Astrocyte (in vitro differentiated cells and primary cell): Measurements from ENCODE around the gene EGLN2. TPM values are rescaled to one million over a fixed set of nuclear protein-coding genes. Genes with fewer than 3 reads are reported as not detected.

ENCODE experiments used
- DNase-seq: peaks from one replicate; pipeline ENCODE4 v3.0.0-alpha.2; 2010; ENCODE audit warnings: low read depth
- FAIRE-seq: peaks from 2 replicates; lab custom pipeline; 2011; peaks lifted over from hg19 to GRCh38; lab: Jason Lieb, UNC
- H2AFZ ChIP-seq: 2 replicates; pipeline ENCODE4 v1.6.0; 2012; ENCODE audit warnings: low read depth, low read length, inconsistent platforms
- H3K27ac ChIP-seq: 2 replicates; pipeline ENCODE4 v1.5.1; 2011; ENCODE audit warnings: low read depth, low read length, inconsistent platforms
- H3K27me3 ChIP-seq: 2 replicates; pipeline ENCODE4 v1.6.0; 2011; ENCODE audit warnings: low read length, inconsistent platforms; ENCODE audit not compliant: insufficient read depth
- H3K36me3 ChIP-seq: 2 replicates; pipeline ENCODE4 v1.5.1; 2011; ENCODE audit warnings: low read length, inconsistent platforms; ENCODE audit not compliant: insufficient read depth
- H3K4me1 ChIP-seq: 2 replicates; pipeline ENCODE4 v1.5.1; 2011; ENCODE audit warnings: low read length, inconsistent platforms; ENCODE audit not compliant: insufficient read depth
- H3K4me2 ChIP-seq: 2 replicates; pipeline ENCODE4 v1.6.0; 2012; ENCODE audit warnings: low read length, inconsistent platforms
- H3K4me3 ChIP-seq: 2 replicates; pipeline ENCODE4 v1.5.1; 2011; ENCODE audit warnings: low read depth, mild to moderate bottlenecking, low read length, inconsistent platforms; ENCODE audit not compliant: insufficient read depth
- H3K79me2 ChIP-seq: 2 replicates; pipeline ENCODE4 v1.6.0; 2012; ENCODE audit warnings: mild to moderate bottlenecking, low read length, inconsistent platforms; ENCODE audit not compliant: insufficient read depth
- H3K9ac ChIP-seq: 2 replicates; pipeline ENCODE4 v1.6.0; 2012; ENCODE audit warnings: mild to moderate bottlenecking, low read length, inconsistent platforms
- H3K9me3 ChIP-seq: 2 replicates; pipeline ENCODE4 v1.5.1; 2012; ENCODE audit warnings: low read depth, mild to moderate bottlenecking, low read length, inconsistent platforms; ENCODE audit not compliant: insufficient read depth
- H4K20me1 ChIP-seq: 2 replicates; pipeline ENCODE4 v1.6.0; 2012; ENCODE audit warnings: low read length, inconsistent platforms; ENCODE audit not compliant: insufficient read depth
- H3K27ac Mint-ChIP-seq: one replicate; pipeline ENCODE4 v1.8.0; 2021; ENCODE audit warnings: mild to moderate bottlenecking, mixed read lengths; ENCODE audit not compliant: unreplicated experiment
- H3K27me3 Mint-ChIP-seq: one replicate; pipeline ENCODE4 v1.8.0; 2021; ENCODE audit warnings: low read depth, mixed read lengths; ENCODE audit not compliant: unreplicated experiment
- H3K36me3 Mint-ChIP-seq: one replicate; pipeline ENCODE4 v1.8.0; 2021; ENCODE audit warnings: low read depth, mixed read lengths; ENCODE audit not compliant: unreplicated experiment
- H3K4me1 Mint-ChIP-seq: one replicate; pipeline ENCODE4 v1.8.0; 2021; ENCODE audit warnings: low read depth, mixed read lengths; ENCODE audit not compliant: unreplicated experiment
- H3K4me3 Mint-ChIP-seq: one replicate; pipeline ENCODE4 v1.8.0; 2021; ENCODE audit warnings: mild to moderate bottlenecking, moderate library complexity, mixed read lengths; ENCODE audit not compliant: unreplicated experiment
- H3K9me3 Mint-ChIP-seq: one replicate; pipeline ENCODE4 v1.8.0; 2021; ENCODE audit warnings: mild to moderate bottlenecking, mixed read lengths; ENCODE audit not compliant: unreplicated experiment
- EZH2 ChIP-seq: IDR thresholded peaks from 2 replicates; pipeline ENCODE4 v1.6.1; 2012; ENCODE audit warnings: mild to moderate bottlenecking, low read length, inconsistent platforms; ENCODE audit not compliant: insufficient read depth
- total RNA-seq: library from RNA; stranded (reverse); gene quantifications from 2 replicates; pipeline ENCODE4 v1.2.1, GENCODE V29; 2021
- TF ChIP-seq, protein P1 (sequence below): IDR thresholded peaks from 2 replicates; pipeline ENCODE4 v1.5.1; 2011; ENCODE audit warnings: low read depth, mild to moderate bottlenecking, inconsistent platforms, low read length, moderate library complexity; ENCODE audit not compliant: insufficient read depth

Gene EGLN2
- total RNA-seq, 1 donor from 2014 or later, result 84.6 TPM

DNA sequence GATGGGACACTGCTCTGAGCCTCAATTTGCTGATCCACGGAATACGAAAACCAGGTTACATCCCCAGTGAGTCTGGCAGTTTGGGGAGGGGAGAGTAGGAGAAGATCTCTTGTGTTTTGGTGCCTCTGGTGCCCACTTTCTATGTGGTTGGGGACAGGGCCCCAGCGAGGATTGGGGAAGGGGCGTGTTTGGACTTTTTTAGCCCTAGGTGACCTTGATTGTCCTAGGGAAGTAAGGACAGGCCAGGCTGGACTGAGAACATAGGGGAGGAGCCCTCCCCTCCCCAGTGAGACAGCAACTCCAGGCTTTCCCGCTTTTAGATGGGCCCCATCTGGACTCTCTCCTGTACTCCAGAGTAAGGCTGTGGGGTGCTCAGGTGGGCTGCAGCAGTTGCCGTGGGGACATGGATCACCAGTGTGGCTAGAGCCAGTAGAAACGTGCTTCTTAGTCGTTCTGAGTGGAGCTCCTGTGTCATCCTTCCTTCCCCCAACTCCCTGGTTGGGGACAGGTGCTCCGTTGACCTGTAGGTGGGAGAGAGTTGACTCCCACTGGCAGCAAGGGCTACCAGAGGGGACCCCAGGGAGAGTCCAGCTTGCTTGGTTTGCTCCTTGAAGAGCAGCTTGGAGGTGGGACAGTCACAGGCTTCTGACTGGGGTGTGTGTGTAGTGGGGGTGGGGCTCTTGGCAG, 4.3 kb downstream of the EGLN2 start:
- peak overlapping the region; percentile 56 for H3K9ac ChIP-seq
- H3K9me3 ChIP-seq, result no peaks in the 10 kb centered on the region
- no peak for FAIRE-seq
- TF ChIP-seq EZH2, result no peak
- TF ChIP-seq, protein P1, sequence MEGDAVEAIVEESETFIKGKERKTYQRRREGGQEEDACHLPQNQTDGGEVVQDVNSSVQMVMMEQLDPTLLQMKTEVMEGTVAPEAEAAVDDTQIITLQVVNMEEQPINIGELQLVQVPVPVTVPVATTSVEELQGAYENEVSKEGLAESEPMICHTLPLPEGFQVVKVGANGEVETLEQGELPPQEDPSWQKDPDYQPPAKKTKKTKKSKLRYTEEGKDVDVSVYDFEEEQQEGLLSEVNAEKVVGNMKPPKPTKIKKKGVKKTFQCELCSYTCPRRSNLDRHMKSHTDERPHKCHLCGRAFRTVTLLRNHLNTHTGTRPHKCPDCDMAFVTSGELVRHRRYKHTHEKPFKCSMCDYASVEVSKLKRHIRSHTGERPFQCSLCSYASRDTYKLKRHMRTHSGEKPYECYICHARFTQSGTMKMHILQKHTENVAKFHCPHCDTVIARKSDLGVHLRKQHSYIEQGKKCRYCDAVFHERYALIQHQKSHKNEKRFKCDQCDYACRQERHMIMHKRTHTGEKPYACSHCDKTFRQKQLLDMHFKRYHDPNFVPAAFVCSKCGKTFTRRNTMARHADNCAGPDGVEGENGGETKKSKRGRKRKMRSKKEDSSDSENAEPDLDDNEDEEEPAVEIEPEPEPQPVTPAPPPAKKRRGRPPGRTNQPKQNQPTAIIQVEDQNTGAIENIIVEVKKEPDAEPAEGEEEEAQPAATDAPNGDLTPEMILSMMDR, result no peak
- peaks cover 12% of the 10 kb centered on the region for H3K36me3 Mint-ChIP-seq
- no peak overlapping the region for H3K27ac ChIP-seq
- no peak overlapping the region for H3K4me3 ChIP-seq
- H3K4me1 Mint-ChIP-seq, result peaks cover 45% of the 10 kb centered on the region
- no peak overlapping the region for H3K27ac Mint-ChIP-seq
- H2AFZ ChIP-seq, result no peak overlapping the region
- no peaks in the 10 kb centered on the region for H3K27me3 Mint-ChIP-seq
- H3K4me3 Mint-ChIP-seq, result peak overlapping the region; percentile 96
- H3K27me3 ChIP-seq, result no peaks in the 10 kb centered on the region
- H3K4me2 ChIP-seq, result peak overlapping the region; percentile 97
- no peaks in the 10 kb centered on the region for H3K36me3 ChIP-seq
- no peak for DNase-seq
- peaks cover 41% of the 10 kb centered on the region for H3K4me1 ChIP-seq
- H3K9me3 Mint-ChIP-seq, result no peaks in the 10 kb centered on the region
- H3K79me2 ChIP-seq, result peaks cover 86% of the 10 kb centered on the region
- peaks cover 86% of the 10 kb centered on the region for H4K20me1 ChIP-seq

DNA sequence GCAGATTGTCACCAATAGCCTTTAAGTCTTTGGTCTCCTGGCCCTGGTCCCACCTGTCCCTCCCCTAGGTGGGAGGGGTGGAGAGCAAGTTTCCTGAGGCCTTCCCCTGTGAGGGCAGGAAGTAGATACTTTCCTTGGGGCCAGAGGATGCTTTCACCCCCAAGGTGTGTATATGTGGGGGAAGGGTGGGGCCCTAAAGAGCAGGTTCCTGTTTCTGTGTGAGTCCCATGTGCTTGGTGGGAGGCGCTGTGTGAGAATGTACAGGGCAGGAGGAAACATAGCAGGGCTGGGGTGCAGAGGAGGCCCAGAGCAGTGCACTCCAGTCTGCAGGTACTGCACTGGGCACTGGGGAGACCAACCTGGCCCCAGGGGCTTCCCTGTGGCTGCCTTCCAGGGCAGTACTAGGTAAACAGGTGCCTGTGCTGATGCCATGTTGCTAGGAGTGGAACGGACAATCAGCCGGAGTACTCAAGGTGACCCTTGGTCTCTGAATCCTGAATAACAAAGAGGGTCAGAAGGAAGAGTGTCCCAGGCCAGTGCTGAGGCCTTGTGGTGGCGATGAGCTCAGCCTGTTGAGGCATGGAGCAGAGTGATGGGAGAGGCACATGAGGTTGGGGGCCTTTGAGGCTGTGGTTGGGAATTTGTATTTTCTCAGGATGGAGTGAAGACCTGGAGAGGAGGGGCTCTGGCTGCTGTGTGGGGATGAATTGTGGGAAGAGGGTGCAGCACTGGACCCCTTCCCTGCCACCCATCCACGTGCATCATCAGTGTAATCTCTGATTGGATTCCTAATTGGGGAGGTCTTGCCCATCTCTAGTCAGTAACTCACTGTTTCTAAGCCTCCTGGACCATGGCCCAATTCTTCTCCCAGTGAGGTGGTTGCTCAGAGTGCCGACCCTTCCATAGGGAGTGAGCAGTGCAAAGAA, 5.1 kb downstream of the EGLN2 start:
- H3K4me1 ChIP-seq, result peaks cover 41% of the 10 kb centered on the region
- H3K27me3 Mint-ChIP-seq, result no peaks in the 10 kb centered on the region
- H3K27me3 ChIP-seq, result no peaks in the 10 kb centered on the region
- H3K4me3 Mint-ChIP-seq, result peak overlapping the region; percentile 69
- no peak overlapping the region for H3K4me3 ChIP-seq
- peaks cover 12% of the 10 kb centered on the region for H3K36me3 Mint-ChIP-seq
- no peak for TF ChIP-seq EZH2
- TF ChIP-seq, protein P1, result no peak
- peaks cover 44% of the 10 kb centered on the region for H3K4me1 Mint-ChIP-seq
- peaks cover 93% of the 10 kb centered on the region for H4K20me1 ChIP-seq
- H3K36me3 ChIP-seq, result peaks cover 4% of the 10 kb centered on the region
- H3K9ac ChIP-seq, result no peak overlapping the region
- FAIRE-seq (no peak), DNase-seq (no peak)
- H3K9me3 Mint-ChIP-seq, result no peaks in the 10 kb centered on the region
- peak overlapping the region; percentile 85 for H3K27ac Mint-ChIP-seq
- peaks cover 90% of the 10 kb centered on the region for H3K79me2 ChIP-seq
- no peak overlapping the region for H3K27ac ChIP-seq
- no peak overlapping the region for H2AFZ ChIP-seq
- peak overlapping the region; percentile 97 for H3K4me2 ChIP-seq
- no peaks in the 10 kb centered on the region for H3K9me3 ChIP-seq
